Adrenal gland (tissue), 12 donors: ENCODE measurements around the gene HDGFL3. TPM values are rescaled to one million over a fixed set of nuclear protein-coding genes. Genes with fewer than 3 reads are reported as not detected.

Experiments used
- DNase-seq, 7 donors: peaks; one replicate each; pipeline ENCODE4 v3.0.0-alpha.2; 2019 to 2020
- H3K27ac ChIP-seq, 5 donors: fragments of 200-600 bp; sonication (generic) in 4 of 5; 1 replicate in 3 of 5; 2 replicates in 2 of 5; pipeline versions ENCODE4 v1.5.1 to v1.8.0; 2016 to 2020; ENCODE audit warnings: mild to moderate bottlenecking in 1 of 5
- H3K27me3 ChIP-seq: fragments of 200-600 bp; 2 replicates; pipeline ENCODE4 v1.8.0; 2021
- H3K36me3 ChIP-seq, 2 donors: fragments of 200-600 bp; replicated peaks in 1 of 2; 1 replicate in 1 of 2; 2 replicates in 1 of 2; pipeline versions ENCODE4 v1.5.1 to v1.8.0; 2018 to 2022
- H3K4me1 ChIP-seq, 2 donors: fragments of 200-600 bp; replicated peaks in 1 of 2; 1 replicate in 1 of 2; 2 replicates in 1 of 2; pipeline versions ENCODE4 v1.5.1 to v1.8.0; 2018 to 2021
- H3K4me3 ChIP-seq, 4 donors: fragments of 200-600 bp; sonication (generic) in 3 of 4; one replicate each; pipeline ENCODE4 v1.5.1; 2016 to 2018
- H3K9me3 ChIP-seq, 3 donors: fragments of 200-600 bp; sonication (generic) in 1 of 3; replicated peaks in 1 of 3; 1 replicate in 2 of 3; 2 replicates in 1 of 3; pipeline versions ENCODE4 v1.5.1 to v1.8.0; 2016 to 2021
- CTCF ChIP-seq, 6 experiments: fragments of 450-650 bp in 4 of 6; fragments of 200-600 bp in 2 of 6; sonication (generic) in 1 of 6; IDR thresholded peaks; 1 replicate in 5 of 6; 2 replicates in 1 of 6; pipeline versions ENCODE4 v1.5.1 to v1.8.0; 2016 to 2021; ENCODE audit warnings: antibody characterized with exemption in 6 of 6, mild to moderate bottlenecking in 2 of 6, moderate library complexity in 1 of 6
- POLR2A ChIP-seq, 2 donors: fragments of 450-650 bp; IDR thresholded peaks; one replicate each; pipeline ENCODE4 v1.6.1; 2017; ENCODE audit warnings: antibody characterized with exemption in 2 of 2, mild to moderate bottlenecking in 2 of 2, moderate library complexity in 1 of 2
- WGBS, 4 donors: extraction: QIAGEN DNeasy Blood & Tissue Kit in 2 of 4; methylation state at CpG; one replicate each; pipeline versions ENCODE4 v1.1.5 to v1.1.7; 2013 to 2017; 5-methylcytosine and 5-hydroxymethylcytosine counted together
- intact Hi-C, 2 donors: fragments of 100-400 bp; cut with DNase I; formaldehyde crosslinking; loops; one replicate each; pipeline versions ENCODE4 v1.14.1 to v1.15.0; 2022 to 2023
- polyA plus RNA-seq, 3 donors: library from polyadenylated mRNA; stranded (reverse); fragments of 200-250 nt in 2 of 3; fragments of 350-450 nt in 1 of 3; fragmentation: Illumina TruSeq in 1 of 3; extraction: RNeasy Lipid Tissue Mini Kit (QIAGEN cat#74804) in 1 of 3; gene quantifications; one replicate each; pipeline ENCODE4 v1.2.3, GENCODE V29; 2013 to 2014
- total RNA-seq, 9 donors: library from RNA; depleted of rRNA in 4 of 9; stranded (reverse); fragments of >200 nt in 4 of 9; fragments of 120-200 nt in 1 of 9; fragmentation: NEBNext Ultra II Directional in 1 of 9; extraction: Animal tissue kit (Norgen Biotek cat#: 25700) in 1 of 9; gene quantifications; one replicate each; pipeline versions ENCODE4 v1.1.0 to v1.2.4, GENCODE V29; 2013 to 2023
- donor health status: healthy with polysubstance abuse.
- donor health status: Bipolar disorder and iron deficiency.
- donor health status: DM: yes; HTN: yes; CAD: no.
- donor health status: DM: no; HTN: no; CAD: no.
- donor health status: DM: no; HTN: no; CAD: no.
- donor health status: DM: yes; HTN: yes; CAD: no.

Gene HDGFL3
- total and polyA plus RNA-seq, 12 donors = 9.3 to 82.2 (median 52.9) TPM

- intact Hi-C loops = no loop called here
- WGBS, 4 donors = 92 to 96% (median 93%) methylated on average over 2 of the region's 2 CpGs
Observed at GRCh38 chr15:83192742-83193141, 14.9 kb downstream of the HDGFL3 start.

GRCh38 chr15:83190450-83190849 lies 17.2 kb downstream of the HDGFL3 start:
- Histone ChIP-seq H3K27me3 (no peaks in the 10 kb centered on the region), H3K27ac (no peak overlapping the region), H3K9me3 (no peaks in the 10 kb centered on the region), H3K4me3 (no peak overlapping the region), H3K4me1 (peaks cover 0 to 14% of the 10 kb centered on the region in 2 donors), H3K36me3 (no peaks in the 10 kb centered on the region)
- WGBS, 4 donors = 93 to 100% (median 96%) methylated on average over 1 of the region's 1 CpG
- TF ChIP-seq CTCF (IDR thresholded peaks at IDR 0.05) = no peak
- no peak for TF ChIP-seq POLR2A (IDR thresholded peaks at IDR 0.05)
- DNase-seq = no peak
- intact Hi-C loops = no loop called here

More at GRCh38 chr15:83192742-83193141, 14.9 kb downstream of the HDGFL3 start:
- Histone ChIP-seq H3K4me1 (peaks cover 7 to 23% of the 10 kb centered on the region in 2 donors), H3K27ac (no peak overlapping the region), H3K4me3 (no peak overlapping the region), H3K36me3 (no peaks in the 10 kb centered on the region), H3K27me3 (no peaks in the 10 kb centered on the region), H3K9me3 (peaks cover 0 to 4% (median 0%) of the 10 kb centered on the region in 3 donors)
- TF ChIP-seq POLR2A (IDR thresholded peaks at IDR 0.05) (no peak), CTCF (IDR thresholded peaks at IDR 0.05) (no peak)
- no peak for DNase-seq

GRCh38 chr15:83185561-83185960 lies 22.1 kb downstream of the HDGFL3 start:
- intact Hi-C loops = no loop called here
- H3K9me3 ChIP-seq = no peaks in the 10 kb centered on the region
- 94 to 100% (median 99%) methylated on average over 3 of the region's 3 CpGs for WGBS, 4 donors

GRCh38 chr15:83178869-83179325 lies 28.7 kb downstream of the HDGFL3 start:
- WGBS, 4 donors = 83 to 88% (median 85%) methylated on average over 3 of the region's 3 CpGs
- H3K4me3 ChIP-seq = no peak overlapping the region
- TF ChIP-seq POLR2A (IDR thresholded peaks at IDR 0.05) (no peak), CTCF (IDR thresholded peaks at IDR 0.05) (no peak)

More at GRCh38 chr15:83185561-83185960, 22.1 kb downstream of the HDGFL3 start:
- H3K36me3 ChIP-seq = no peaks in the 10 kb centered on the region
- H3K4me3 ChIP-seq = no peak overlapping the region
- DNase-seq = no peak
- TF ChIP-seq CTCF (IDR thresholded peaks at IDR 0.05) (no peak), POLR2A (IDR thresholded peaks at IDR 0.05) (no peak)
- no peaks in the 10 kb centered on the region for H3K27me3 ChIP-seq
- H3K4me1 ChIP-seq = no peaks in the 10 kb centered on the region
- H3K27ac ChIP-seq = no peak overlapping the region

More at GRCh38 chr15:83178869-83179325, 28.7 kb downstream of the HDGFL3 start:
- Histone ChIP-seq H3K9me3 (no peaks in the 10 kb centered on the region), H3K27ac (no peak overlapping the region), H3K4me1 (peaks cover 0 to 7% of the 10 kb centered on the region in 2 donors), H3K36me3 (no peaks in the 10 kb centered on the region), H3K27me3 (no peaks in the 10 kb centered on the region)
- DNase-seq = no peak
- intact Hi-C loops = no loop called here
